GM12875 (cell line): ENCODE data around the gene PEX7.
"Not testable (repeated sequence)": the region's sequence is repeated elsewhere in the genome, so short reads cannot be mapped to it uniquely, and the experiment has no call there.

ENCODE experiments used
- H3K4me3 ChIP-seq: one replicate; pipeline ENCODE4 v1.5.1; 2011; ENCODE audit warnings: low read depth, low read length, control low read depth
- CTCF ChIP-seq: IDR thresholded peaks from 2 replicates; pipeline ENCODE4 v1.5.1; 2011; ENCODE audit warnings: low read depth, mild to moderate bottlenecking, control low read depth, inconsistent platforms, low read length, moderate library complexity, borderline replicate concordance; ENCODE audit not compliant: insufficient read depth

The PEX7 gene

GRCh38 chr6:136784271-136784664, 38.1 kb upstream of the PEX7 start:
- H3K4me3 ChIP-seq: peak overlapping the region; percentile 40
- TF ChIP-seq CTCF: no peak

DNA sequence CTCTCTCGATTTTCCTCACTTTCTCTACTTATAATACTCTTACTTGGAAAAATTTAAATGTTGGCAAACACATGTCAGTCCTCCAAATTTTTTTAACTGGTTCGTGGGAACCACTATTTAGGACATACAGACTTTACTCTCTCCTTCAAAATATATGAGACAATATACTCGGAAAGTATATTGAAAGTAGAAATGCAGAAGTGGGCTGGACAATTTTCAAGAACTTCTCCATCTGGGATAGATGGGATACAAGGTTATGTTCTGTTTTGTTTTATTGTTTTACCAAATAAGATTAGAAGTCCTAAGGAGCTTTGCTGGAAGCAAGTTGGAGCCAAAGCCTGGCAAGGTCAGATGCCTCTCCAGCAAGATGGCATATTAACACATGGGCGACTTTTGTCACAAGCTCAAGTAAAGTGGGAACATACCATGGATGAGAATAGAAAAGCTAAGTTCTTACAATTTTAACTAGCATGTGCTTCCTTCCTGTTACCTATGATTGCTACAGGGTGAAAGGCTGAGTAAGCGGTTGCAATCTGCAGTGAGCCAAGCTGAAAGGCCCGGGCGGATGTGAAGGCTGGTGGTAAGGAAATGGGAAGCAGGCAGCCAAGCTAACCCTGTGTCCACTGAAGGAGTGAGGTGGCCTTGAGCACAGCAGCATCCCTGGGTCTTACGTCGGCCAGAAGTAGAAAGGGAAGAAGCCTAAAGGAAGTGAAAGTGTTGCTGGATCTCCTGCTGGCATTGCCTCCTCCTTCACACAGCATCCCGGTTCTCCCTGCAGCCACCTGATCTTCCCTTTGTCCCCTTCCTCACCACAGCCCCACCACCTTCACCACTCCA, 37.3 kb upstream of the PEX7 start:
- peak overlapping the region; percentile 30 for H3K4me3 ChIP-seq
- TF ChIP-seq CTCF: no peak

DNA sequence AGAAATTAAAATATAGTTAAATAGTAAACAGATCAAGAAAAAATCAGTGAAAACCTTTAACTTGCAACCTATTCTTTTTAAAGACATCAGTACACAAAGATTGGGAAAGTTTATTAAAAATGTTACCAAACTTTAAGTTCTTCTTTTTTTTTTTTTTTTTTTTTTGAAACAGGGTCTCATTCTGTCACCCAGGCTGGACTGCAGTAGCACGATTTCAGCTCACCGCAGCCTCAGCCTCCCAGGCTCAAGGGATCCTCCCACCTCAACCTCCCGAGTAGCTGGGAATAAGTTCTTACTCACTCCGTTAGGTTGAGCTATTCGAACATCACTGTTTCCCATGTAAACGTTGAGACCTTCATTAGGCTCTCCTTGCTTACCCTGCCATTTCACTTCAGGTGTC, 35.7 kb upstream of the PEX7 start:
- no peak overlapping the region for H3K4me3 ChIP-seq
- no peak for TF ChIP-seq CTCF

DNA sequence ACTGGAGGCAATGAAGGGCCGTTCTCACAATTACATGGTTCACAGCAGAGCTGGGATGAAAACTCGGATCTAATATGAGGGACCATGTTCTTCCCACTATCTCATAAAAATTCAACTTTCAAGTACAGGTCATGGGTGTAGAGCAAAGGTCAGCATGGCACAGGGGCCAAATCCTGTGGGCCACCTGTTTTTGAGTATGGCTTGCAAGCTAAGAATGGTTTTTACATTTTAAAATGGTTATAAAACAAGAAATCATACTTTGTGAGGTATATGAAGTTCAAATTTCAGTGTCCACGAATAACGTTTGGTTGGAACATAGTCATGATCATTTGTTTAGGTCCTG, 34.7 kb upstream of the PEX7 start:
- no peak for TF ChIP-seq CTCF
- no peak overlapping the region for H3K4me3 ChIP-seq

- TF ChIP-seq CTCF: no peak
- no peak overlapping the region for H3K4me3 ChIP-seq
Observed at GRCh38 chr6:136788069-136788902, 34.1 kb upstream of the PEX7 start.

DNA sequence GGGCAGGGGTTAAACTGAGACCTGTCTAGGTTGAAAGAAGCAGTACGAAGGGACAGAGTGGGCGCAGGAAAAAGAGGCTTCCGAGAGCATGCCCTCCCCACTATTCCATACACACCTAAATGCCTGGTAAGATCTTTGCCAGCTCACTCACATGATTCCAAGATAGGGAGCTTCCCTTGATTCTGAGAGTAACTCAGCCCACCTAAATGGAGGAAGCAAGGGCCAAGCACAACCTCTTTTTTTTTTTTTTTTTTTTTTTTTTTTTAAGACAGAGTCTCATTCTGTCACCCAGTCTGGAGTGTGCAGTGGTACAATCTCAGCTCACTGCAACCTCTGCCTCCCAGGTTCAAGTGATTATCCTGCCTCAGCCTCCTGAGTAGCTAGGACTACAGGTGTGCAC, 33.0 kb upstream of the PEX7 start:
- not testable (repeated sequence) for H3K4me3 ChIP-seq

DNA sequence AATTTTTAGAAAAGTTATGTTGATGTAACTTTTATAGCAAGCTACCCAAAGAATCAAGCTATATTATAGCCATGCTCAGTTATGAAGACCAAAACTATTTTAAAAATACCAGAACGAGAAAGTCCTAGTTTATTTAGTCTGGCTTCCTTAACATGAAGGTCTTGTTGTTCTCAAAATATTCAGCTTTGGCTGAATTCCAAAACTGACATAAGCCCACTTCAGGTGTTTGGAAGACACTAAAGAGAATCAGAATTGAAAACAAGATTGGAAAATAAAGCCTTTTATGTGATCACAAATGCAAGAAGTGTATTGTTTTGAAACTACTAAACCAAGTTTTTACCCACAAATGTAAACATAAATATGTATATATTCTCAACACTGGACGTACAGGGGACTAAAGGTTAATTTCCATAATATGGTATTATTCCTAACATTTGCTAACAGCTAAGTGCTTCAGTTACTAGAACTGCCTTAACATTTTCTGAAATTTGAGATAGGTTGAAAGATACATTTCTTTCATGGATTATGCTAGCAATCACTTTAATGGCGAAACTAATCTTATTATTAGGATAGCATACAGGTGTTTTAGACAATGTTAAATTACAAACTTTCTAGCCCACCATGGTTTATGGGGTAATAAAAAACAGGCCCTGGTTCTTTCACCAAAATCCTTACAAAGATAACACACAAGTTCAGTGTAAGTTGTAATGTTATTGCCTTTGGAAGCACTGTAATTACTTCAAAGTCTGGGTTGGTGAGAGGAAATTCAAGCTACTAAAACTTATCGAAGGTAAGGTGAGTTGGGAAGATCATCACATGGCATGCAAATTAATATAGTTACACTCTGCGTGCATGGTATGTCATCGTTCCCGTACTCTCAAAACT, 31.7 kb upstream of the PEX7 start:
- peak overlapping the region; percentile 89 for H3K4me3 ChIP-seq
- TF ChIP-seq CTCF: no peak
